ENCODE data around the gene EMILIN3.

Gene EMILIN3

GRCh38 chr20:41348430-41349172 is 18.0 kb downstream of the EMILIN3 start:
- in situ Hi-C loops (cut with HindIII; ENCODE audit: low sequenced_read_pairs), result no loop called here

GRCh38 chr20:41347523-41348429 is 18.8 kb downstream of the EMILIN3 start:
- in situ Hi-C loops (cut with HindIII; ENCODE audit: low sequenced_read_pairs), result no loop called here

GRCh38 chr20:41345729-41346067 is 20.9 kb downstream of the EMILIN3 start:
- in situ Hi-C loops (cut with HindIII; ENCODE audit: low sequenced_read_pairs), result no loop called here

DNA sequence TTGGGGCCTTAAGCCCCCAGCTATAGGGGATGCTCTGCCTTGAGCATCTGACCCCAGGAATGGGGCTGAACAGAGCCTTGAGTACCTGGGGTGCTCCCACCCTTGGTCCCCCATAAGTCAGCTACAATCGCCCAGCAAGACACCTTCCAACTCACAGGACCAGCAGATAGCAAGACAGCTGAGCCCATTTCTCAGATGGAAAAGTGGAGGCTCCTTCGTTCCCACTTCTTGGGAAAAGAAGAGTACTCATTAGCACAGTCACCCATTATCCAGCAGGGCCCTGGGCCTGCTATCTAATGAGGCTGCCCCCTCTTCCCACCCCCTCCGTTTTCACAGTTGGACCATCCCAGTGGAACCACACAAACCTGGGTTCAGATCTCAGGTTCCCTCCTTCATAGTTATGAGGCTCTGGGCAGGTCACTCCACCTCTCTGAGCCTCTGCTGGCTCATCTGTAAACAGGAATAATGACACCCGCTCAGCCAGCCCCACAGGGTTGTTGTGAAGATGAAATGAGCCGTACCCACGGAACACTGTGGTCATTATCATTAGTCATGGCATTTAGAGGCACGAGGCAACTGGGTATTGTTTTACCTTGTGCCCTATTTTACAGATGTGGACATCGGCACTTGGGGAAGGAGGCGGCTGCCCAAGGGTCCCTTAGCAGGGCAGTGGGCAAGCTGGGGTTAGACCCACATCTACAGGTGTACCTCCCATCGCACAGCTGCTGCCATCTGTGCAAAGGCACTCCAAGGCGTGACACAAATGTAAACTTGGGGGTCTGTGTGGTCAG is 21.5 kb downstream of the EMILIN3 start:
- in situ Hi-C loops (cut with HindIII; ENCODE audit: low sequenced_read_pairs), result no loop called here

DNA sequence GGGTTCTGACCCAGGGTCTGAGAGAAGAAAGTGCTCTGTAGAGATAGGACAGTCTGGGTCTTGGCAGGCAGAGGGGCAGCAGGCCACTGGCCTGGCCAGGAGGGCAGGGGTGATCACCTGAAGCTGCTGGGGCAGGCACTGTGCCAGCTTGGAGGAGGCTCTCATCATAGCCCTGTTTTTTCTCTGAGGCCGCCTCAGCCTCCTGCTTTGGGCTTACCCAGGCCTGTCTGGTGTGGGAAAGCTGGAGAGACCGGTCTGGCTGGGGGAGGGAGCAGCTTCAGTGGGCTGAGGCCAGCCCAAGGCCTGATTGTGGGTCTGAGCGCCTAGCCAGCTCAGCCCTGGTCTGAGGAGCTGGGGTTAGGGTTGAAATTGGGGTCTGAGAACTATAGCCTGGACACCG is 22.1 kb downstream of the EMILIN3 start:
- in situ Hi-C loops (cut with HindIII; ENCODE audit: low sequenced_read_pairs), result no loop called here

GRCh38 chr20:41342474-41343464 is 23.8 kb downstream of the EMILIN3 start:
- in situ Hi-C loops (cut with HindIII; ENCODE audit: low sequenced_read_pairs), result no loop called here

GRCh38 chr20:41340327-41341055 is 26.1 kb downstream of the EMILIN3 start, which contains the start of gene LPIN3:
TSS of gene LPIN3 (plus strand) at chr20:41340821. CDS start at chr20:41345804, 4,983 bp downstream.
- in situ Hi-C loops (cut with HindIII; ENCODE audit: low sequenced_read_pairs), result no loop called here

DNA sequence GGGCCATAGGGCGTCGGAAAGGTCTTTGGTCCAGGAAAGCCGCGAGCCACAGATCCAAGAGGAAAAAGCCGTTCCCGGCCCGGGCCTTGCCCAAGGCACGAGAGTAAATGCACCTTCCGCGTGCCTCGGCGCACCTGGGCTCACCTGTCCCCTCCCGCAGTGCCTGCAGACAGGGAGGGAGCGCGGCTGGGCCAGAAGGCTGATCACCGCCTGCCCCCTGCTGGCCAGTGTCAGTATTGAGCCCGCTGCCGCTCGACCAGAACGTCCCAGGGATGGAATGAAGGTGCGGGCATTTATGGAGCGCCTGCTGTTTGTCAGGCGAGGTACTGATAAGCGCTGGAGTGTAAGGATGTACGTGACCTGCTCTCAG is 26.7 kb downstream of the EMILIN3 start:
- in situ Hi-C loops (cut with HindIII; ENCODE audit: low sequenced_read_pairs), result no loop called here

GRCh38 chr20:41336711-41337492 is 29.7 kb downstream of the EMILIN3 start:
- in situ Hi-C loops (cut with HindIII; ENCODE audit: low sequenced_read_pairs), result no loop called here

DNA sequence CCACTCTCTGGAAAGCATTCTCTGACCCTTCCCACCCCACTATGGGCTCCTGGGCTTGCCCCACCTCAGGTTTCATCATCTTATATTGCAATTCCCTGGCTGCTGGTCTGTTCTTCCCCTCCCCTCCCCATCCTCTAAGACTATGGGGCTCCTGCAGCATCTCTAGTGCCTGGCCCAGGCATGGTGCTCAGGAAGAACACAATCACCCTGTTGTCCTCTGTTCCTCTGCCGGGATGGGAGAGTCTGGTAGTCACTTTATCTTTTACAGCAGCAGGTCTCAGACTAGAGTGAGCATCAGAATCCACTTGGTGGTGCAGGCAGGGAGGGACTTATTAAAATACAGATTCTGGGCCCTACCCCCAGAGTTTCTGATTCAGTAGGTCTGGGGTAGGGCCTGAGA is 31.0 kb downstream of the EMILIN3 start:
- in situ Hi-C loops (cut with HindIII; ENCODE audit: low sequenced_read_pairs), result no loop called here

DNA sequence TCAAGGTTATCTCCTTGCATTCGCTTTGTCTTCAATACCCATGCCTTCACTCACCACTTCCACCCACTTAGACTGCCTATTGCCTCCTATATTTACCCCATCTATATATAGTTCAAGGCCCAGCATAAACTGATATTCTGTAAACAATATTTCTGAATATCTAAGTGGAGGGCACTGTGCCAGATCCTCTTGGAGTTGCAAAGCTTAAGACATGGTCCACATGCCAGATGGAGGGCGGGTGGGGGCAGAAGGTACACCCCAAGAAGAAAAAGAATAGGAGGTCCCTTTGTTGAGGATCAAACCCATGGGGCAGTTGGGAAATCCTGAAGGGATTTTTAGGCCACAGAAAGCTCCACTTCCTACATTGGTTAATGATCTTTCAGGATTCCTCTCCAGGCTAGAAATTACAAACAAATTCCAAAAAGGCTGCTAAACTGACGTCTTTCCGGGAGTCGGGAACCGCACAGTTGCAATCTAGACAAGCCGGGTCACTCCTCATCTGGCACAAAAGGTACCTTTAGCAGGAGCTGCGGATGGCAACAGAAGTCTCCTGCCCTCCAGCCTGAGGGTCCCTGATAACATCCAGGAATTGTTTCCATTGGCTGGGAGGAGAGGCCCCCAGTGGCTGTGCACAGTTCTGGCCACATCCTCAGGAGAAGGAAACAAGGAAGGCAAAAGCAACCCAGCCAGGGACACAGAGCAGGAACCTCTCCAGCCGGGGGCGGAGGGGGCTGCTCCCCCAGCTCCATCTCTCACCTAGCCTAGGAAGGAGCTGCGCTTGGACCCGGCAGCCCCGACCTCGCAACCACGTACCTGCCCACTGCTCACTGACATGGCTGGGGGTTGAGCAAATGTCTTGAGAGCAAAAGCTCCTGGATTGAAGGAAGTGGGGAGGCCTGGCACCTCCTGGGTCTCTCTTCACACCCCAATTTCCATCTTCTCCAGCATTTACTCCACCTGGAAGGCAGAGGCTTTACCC is 31.9 kb downstream of the EMILIN3 start:
- in situ Hi-C loops (cut with HindIII; ENCODE audit: low sequenced_read_pairs), result no loop called here

GRCh38 chr20:41334036-41334435 is 32.6 kb downstream of the EMILIN3 start:
- in situ Hi-C loops (cut with HindIII; ENCODE audit: low sequenced_read_pairs), result no loop called here

DNA sequence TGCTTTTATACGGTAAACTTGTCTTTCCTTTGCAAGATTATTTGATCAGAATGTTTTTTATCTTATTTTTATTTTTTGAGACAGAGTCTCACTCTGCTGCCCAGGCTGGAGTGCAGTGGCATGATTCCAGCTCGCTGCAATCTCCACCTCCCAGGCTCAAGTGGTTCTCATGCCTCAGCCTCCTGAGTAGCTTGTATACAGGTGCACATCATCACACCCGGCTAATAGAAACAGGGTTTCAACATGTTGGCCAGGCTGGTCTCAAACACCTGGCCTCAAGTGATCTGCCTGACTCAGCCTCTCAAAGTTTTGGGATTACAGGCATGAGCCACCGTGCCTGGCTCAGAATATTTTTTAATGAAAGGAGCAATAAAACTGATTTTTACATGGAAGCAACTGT is 34.9 kb downstream of the EMILIN3 start:
- in situ Hi-C loops (cut with HindIII; ENCODE audit: low sequenced_read_pairs), result no loop called here

DNA sequence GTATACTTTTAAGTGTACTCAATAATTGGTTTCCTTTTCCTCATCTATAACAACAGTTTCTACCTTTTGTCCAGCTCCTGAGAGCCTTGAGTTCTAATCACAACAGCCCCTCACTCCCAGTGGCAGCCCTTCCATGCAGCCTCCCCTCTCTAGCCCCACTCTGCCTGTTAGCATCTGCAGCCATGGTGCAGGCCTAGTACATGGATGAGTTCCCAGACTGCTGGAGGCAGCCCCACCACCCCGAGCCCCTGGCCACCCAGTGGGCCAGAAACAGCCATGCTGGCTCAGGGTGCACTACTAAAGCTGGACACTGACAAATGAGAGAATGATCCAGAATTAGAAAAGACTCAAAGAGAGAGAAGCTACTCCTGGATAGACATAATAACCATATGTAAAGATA is 35.7 kb downstream of the EMILIN3 start:
- in situ Hi-C loops (cut with HindIII; ENCODE audit: low sequenced_read_pairs), result no loop called here

- in situ Hi-C loops (cut with HindIII; ENCODE audit: low sequenced_read_pairs), result no loop called here
Observed at GRCh38 chr20:41330343-41330720, 36.3 kb downstream of the EMILIN3 start.

DNA sequence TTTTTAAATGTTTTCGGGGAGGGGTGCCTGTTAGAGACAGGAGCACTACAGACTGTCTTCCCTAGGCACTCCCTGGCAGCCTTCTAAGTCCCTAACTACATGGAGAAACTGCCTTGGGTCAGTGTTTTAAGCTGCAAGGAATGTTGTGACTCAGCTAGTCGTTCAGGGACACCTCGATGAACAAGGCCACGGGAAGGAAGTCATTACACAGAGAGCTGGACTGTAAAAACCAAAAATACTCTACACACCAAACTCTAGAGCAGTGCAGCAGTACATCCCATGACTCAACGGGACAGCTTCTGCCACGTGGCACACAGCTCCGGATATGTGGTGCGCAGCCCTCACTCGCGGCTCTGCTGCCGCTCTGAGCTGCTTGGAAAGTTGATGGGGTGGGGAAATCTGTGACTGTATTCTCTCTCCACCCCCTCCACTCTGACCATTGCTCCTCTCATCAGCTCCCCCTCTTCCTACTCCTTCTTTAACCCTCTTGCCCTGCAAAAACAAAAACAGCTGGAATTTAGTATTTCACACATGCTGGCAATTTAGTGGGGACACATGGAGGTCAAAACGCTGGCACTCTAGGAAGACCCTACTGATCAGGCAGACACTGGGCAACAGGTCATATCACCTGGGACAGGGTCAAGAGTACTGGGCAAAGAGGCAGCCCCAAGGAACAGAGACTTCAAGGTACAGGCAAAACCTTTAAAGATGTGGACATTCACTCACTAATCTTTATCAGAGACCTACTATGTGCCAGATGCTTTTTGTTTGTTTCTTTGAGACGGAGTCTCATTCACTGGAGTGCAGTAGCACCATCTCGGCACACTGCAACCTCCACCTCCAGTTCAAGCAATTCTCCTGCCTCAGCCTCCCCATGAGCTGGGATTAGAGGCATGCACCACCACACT is 36.9 kb downstream of the EMILIN3 start:
- in situ Hi-C loops (cut with HindIII; ENCODE audit: low sequenced_read_pairs), result no loop called here

GRCh38 chr20:41327178-41327577 is 39.4 kb downstream of the EMILIN3 start:
- in situ Hi-C loops (cut with HindIII; ENCODE audit: low sequenced_read_pairs), result no loop called here
